RPMI7951 (cell line): Measurements from ENCODE around the gene S100P. TPM values are rescaled to one million over a fixed set of nuclear protein-coding genes. Genes with fewer than 3 reads are reported as not detected.
A peak's percentile ranks its signal among the peaks of the same experiment; 100 is the strongest.
"Not testable (repeated sequence)": the region's sequence is repeated elsewhere in the genome, so short reads cannot be mapped to it uniquely, and the experiment has no call there.

Source experiments
- DNase-seq: peaks from one replicate; pipeline ENCODE4 v3.0.0-alpha.2; 2012; ENCODE audit warnings: low read depth
- total RNA-seq: library from RNA; depleted of rRNA; stranded (reverse); fragments of >200 nt; shearing (Covaris generic); gene quantifications from 2 replicates; pipeline ENCODE4 v1.2.3, GENCODE V29; 2014

The S100P gene
- total RNA-seq, 1 experiment from 2014 or later: not detected

DNA sequence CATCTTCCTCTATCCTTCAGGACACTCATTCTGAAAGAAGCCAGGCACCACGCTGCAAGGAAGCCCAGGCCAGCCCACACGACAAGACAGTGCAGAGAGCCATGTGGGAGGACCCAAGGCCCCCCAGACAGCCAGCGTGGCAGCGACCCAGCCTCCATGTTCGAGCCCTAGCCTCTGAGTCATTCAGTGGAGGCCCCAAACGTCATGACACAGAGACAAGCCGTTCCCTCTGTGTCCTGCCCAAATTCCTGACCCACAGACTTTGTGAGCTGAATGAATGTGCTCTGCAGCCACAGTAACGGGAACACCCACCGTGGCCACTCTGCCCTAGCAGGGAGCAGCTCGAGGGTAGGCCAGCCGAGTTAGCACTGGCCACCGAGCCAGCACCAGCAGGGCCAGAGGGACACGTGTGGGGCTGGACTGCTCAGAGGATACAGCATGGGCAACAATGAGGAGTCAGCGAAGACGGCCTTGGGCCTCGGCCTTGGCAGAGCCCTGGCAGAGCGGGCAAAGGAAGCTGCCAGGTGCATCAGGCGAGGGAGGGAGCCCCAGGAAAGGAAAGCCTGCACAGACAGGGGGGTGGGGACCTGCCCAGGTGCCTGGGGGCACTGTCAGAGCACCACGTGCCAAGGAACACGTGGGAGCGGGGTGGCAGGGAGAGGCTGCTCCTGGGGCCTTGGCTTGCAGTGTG, 30.9 kb downstream of the S100P start:
- peak; percentile 38 for DNase-seq

DNA sequence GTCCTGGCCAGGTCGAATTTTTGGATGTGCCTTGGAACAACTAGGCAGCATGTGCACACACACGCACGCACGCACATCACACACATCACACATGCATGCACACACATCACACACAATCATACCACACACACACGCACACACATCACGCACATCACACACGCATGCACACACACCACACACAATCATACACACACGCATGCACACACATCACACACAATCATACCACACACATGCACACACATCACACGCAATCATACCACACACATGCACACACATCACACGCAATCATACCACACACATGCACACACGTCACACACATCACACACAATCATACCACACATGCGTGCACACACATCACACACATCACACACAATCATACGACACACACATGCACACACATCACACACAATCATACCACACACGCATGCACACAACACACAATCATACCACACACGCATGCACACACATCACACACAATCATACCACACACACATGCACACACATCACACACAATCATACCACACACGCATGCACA, 31.8 kb downstream of the S100P start:
- not testable (repeated sequence) for DNase-seq

DNA sequence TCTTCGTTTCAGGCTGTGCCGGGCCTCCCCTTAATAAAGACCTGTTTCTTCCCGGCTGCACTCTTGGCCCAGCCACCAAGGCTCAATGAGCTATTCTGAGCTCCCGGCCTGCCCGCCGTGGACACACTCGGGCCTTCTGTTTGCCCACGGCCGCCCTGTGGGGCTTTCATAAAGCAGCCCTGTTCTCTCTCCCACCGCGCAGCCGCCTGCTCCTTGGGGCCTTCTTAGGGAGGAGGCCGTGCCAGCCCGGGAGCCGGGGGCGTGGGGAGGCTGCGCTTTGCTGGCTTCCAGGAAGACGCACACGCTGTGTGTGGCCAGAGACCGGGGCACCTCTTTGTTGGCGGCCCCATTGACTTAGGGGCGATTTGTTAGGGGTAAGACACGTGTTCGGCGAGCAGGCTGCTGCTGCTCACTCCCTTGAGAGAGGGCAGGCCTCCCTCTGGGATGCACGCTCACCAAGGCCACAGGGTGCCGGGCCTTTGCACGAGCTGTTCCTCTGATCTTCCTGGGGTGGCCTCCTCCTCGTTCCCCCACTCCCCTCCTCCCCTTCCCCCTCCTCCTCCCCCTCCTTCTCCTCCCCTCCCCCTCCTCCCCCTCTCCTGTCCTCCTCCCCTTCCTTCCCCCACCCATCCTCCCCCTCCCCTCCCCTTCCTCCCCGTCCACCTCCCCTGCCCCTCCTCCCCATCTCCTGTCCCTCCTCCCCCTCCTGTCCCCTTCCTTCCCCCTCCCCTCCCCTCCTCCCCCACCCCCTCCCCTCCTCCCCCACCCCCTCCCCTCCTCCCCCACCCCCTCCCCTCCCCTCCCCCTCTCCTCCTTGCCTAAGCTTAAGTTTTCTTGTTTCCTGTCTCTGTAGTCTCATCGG, 33.6 kb downstream of the S100P start:
- peak; percentile 84 for DNase-seq

DNA sequence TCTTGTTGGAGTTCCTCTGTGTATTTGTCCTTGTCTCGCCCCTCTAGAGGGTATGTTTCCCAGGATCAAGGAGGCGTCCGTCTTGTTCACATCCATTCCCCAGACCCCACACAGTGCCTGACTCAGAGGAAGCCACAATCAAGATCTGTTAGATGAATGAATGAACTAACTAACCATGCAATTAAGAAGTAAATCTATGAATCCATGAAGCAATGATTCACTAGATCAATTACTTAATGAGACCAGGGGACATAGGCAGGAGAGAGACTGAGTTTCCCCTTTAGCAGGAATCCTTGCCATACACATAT, 34.2 kb downstream of the S100P start:
- peak; percentile 61 for DNase-seq

DNA sequence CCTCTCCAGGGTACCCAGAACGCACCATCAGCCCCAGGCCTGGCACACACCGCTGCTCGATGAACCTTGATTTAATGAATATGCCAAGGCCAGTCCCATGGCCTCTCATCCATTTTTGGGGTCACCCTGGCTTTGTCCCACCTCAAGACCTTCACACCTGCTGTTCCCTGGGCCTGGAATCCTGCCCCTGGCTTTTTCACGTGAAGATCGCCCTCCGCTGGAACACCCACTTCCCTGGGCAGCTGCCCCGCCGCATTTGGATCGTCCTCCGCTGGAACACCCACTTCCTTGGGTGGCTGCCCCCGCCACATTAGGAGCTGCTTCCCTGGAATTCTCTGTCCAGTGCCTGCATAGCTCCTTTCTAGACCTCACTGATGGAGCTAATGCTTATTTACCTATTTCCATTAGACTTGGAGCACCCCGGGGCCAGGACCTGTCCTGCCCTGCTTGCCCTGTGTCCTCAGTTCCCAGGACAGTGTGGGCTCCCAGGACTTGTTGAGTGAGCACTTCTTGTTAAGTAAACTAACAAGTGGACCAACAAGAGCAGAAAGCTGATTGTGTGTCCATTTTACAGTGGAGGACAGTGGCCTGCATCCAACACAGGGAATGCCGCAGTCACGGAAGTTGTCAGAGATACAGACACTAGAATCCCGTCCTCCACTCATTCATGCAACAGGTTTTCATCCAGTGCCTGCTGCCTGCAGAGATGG, 34.8 kb downstream of the S100P start:
- DNase-seq: no peak

DNA sequence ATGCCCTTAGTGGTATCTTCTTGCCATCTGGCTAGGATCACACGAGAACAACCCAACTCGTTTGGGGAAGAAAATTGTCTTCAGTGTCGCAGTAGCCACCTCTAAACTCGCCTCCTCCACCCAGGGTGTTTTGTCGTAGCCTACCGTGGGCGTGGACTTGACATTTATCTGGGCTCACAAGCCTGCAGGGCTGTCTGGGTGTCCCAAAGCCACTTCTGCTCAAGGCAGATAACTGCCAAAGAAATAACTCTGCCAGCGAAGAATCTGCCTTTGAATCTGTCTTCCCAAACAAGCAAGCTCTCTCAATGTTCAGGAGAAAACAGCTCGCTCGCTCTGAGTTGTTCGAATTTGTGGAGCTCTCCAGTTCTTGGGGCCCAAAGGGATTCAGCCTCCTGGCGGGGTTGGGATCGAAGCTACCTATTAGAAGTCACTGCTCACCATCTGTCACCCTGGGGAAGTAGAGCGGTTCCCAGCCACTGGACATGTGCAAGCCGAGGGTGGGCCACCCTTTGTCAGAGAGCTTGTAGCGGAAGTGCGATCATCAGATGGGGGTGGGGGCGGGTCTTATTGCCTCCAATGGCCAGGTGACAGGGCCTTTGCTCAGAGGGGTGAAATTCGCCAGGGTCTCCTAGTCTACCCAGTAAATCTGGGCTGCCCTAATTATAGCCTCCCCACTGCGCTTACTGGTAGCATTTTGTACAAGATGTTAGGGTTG, 37.1 kb downstream of the S100P start:
- DNase-seq: no peak

DNA sequence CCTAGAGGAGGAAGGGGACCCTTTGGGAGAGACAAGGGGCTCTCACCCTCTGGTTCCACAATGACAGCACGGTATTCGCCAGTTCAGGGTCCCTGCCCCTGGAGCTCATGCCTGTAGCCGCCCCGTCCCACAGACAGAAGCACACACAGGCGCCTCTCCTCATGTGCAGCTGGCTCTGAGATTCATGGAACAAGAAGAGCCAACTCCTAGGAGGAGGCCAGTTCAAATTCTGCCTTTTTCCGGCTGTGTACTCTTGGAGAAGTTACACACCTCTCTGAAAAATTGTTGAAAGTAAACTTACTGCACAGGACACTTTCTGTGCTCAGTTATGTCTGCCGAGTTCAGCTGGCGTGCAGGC, 37.6 kb downstream of the S100P start:
- no peak for DNase-seq

DNA sequence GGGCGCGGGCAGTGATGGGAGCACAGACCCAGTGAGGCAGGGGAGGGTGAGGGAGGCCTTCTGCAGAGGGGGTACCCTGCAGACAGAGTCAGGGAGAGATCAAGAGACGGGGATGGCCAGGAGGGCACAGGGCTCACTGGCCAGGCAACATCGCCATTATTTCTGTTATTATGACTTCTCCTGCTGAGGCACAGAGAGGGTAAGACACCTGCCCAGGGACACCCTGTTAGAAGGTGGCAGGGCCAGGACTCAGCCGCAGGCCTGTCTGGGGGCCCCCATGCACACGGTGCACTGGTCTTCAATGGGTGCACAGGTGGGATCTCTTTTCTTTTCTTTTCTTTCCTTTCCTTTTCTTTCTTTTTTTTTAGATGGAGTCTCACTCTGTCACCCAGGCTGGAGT, 38.1 kb downstream of the S100P start:
- DNase-seq: no peak

DNA sequence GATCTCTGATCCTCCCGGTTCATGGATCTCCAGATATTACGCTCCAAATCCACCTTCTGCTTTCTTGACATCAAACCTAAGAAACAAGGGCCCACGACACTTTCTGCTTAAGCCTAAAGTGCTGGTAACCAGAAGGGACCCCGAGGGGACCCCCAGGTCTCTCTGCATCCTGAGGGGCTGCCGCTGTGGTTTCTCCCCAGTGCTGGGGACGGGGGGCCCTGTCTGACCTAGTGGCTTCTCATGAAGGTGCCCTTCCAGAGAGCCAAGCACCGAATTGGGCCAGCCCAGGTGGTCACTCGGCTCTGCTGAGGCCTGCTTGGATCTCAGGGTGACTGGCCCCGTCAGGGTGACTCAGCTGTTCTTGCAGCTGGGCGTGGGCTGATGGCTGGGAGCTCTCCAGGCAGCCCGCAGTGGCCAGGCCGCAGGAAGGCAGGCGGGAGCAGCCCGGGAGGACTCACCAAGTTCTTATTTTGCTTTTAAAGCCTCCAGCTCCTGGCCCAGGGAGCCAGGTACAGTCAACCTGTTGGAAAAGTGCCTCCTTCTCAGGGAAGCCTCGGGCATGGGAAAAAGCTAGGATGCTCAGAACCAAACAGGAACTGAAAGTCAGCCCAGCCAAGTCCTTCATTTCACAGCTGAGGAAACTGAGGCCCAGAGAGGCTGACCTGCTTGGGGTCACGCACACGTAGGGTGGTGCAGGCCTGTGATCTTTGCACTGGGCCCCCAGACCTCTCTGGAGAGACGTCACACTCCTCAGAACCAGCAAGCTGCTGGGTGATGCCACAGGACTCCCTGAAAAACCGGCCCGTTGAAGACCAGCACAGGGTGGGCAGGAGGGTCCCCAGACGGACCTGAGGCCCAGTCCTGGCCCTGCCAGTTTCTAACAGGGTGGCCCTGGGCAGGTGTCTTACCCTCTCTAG, 39.0 kb downstream of the S100P start:
- DNase-seq: peak; percentile 89

DNA sequence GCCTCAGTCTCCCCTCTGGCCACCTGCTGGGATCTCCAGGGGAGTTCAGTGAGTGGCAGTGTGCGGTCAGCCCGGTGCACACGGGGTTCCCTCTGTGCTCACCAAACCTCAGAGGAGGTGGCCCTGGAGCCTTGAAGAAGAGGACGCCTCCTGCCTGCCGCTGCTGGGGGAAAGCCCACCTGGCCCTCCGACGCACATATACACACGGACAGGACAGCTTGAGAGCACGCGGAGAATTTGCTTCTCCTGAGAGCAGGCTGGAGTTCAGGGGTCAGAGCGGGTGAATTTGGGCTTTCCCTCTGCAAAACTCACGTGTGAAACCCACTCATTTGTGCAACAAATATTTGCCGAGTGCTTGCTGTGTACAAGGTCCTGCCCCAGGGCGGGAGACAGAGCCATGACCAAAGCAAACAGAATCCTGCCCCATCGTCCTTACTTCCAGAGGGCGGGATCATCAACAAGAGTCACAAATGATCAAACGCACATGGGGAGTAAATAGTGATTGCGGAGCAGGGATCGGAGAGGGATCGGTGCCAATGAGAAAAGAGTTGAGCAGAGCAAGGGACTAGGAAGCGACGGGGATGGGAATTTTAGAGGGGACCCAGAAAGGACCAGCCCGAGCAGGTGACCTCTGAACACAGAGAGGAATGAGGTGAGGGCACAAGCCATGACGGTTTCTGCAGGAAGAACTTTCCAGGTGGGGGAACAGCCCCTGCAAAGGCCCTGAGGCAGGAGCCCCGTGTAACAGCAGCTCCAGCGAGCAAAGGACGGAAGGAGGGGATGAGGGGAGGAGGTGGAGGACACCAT, 39.9 kb downstream of the S100P start:
- DNase-seq: no peak

DNA sequence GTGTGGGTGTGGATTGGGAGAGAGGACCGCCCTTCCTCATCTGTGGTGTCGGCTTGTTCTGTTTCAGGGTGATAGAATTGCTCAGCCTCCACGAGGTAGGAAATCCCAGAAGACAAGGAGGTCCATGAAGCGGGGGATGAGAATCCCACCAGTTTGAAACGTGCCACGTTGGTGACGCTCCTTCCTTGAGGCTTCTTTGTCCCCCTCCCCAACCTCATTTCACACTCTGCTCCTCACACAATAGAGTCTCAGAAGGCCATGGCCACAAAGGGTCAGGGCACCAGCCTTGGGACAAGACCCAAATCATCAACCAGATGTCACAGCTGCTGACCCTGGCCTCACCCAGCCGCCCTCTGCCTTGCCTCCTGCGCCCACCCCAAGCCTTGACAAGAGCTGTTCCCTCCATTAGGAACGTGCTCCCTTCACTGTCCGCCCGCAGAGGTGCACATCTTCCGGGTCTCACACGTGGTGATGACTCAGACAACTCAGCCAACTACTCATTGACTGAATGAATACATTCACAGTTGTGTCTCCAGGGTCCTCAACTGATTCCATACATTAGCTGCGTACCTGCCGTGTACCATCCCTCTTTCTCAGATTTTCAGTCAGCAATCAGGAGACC, 40.6 kb downstream of the S100P start:
- DNase-seq: no peak

DNA sequence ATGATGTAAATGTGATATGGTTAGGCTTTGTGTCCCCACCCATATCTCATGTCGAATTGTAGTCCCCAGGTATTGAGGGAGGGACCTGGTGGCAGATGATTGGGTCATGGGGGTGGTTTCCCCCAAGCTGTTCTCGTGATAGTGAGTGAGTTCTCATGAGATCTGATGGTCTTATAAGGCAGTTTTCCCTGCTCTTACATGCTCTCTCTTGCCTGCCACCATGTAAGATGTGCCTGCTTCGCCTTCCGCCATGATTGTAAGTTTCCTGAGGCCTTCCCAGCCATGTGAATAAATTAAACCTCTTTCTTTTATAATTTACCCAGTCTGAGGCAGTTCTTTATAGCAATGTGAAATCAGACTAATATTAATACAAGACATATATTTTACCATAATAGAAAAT, 46.2 kb downstream of the S100P start:
- no peak for DNase-seq

DNA sequence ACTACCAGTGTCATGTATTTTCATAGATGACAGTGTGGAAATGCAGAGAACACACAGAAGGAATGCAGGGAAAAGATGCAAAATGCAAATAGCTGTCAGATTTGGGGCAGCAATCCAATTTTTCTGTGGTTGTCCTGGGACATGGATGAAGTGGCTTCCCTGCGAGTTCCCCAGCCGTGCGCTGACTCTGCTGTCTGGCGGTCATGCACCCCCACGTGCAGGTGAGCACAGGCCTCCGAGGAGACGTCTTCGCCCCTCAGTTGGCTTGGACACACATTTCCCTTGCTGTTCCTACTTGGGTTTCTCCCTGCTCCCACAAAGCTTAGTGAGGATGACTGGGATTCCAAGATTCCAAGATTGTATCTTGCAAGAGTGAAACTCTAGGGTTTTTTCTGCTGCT, 46.7 kb downstream of the S100P start:
- DNase-seq: no peak

DNA sequence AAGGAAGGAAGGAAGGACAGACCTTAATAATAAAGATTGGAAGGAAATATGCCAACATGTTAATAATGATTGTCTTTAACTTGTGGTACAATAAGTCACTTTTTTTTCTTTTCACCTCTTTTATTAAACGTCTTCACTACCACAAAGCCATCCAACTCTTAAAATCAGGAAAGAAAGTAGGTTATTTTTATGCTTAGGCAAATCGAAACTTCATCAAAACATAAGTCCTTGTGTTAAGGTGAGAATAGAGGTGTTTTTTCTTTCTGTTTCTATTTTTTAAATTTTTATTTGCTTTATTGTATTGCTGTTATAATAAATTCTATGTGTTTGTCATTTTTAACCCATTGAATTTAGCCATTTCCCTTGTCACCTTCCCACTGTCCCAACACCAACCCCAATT, 48.8 kb downstream of the S100P start:
- DNase-seq: no peak

DNA sequence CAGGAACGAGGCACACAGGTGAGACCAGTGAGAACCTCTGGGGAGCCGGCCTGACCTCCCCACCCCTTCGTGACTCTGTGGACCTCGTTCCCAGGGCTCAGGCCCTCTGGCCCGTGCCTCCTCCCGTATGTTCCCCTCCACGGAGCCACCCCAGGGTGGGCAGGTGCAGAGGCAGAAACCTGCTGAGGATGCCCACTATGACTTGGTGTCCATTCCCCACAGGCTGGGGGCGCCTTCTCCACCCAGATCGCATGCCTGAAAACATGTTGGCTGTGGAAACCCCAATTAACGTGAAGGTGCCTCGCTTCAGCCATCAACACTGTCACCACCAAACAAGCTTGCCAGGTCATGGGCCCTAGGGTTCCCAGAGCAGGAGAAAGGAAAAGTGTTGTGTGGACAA, 49.3 kb downstream of the S100P start:
- DNase-seq: no peak
